GM19238 (cell line): ENCODE data around the gene TNF.
"Not testable (repeated sequence)": the region's sequence is repeated elsewhere in the genome, so short reads cannot be mapped to it uniquely, and the experiment has no call there.

Experiments used
- DNase-seq: peaks from one replicate; pipeline ENCODE4 v3.0.0; 2011; ENCODE audit warnings: low spot score; ENCODE audit not compliant: insufficient read length

Gene TNF

DNA sequence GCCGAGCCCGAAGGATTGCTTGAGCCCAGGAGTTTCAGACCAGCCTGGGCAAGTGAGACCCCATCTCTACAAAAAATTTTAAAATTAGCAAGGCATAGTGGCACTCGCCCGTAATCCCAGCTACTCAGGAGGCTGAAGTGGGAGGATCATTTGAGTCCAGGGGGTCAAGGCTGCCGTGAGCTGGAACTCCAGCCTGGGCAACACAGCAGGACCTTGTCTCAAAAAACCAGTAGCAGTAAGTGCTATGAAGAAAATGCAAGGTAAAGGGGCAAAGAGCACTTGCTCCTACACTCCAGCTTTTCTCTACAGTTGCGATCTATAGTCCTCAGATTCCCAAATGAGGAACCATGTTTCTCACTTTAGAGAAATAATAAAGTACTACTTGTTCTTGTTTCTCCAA is 31.7 kb upstream of the TNF start:
- no peak for DNase-seq

DNA sequence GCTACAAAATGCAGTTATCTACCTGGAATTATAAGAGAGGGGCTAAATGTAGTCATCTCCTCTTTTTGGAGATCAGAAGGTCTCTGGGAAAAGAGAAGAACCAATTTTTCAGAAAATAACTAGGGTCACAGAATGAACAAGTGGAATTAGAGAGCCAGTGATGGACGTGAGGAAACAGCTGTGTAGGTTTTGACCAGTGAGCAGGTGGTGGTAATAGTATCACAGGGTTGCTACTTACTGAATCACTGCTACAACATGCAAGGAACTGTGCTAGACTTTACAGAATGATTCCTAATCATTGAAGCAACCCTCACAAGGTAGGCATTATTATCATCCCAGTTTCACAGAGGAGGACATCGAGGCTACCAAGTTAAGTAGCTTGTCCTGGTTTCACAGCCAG is 30.7 kb upstream of the TNF start:
- DNase-seq: no peak

DNA sequence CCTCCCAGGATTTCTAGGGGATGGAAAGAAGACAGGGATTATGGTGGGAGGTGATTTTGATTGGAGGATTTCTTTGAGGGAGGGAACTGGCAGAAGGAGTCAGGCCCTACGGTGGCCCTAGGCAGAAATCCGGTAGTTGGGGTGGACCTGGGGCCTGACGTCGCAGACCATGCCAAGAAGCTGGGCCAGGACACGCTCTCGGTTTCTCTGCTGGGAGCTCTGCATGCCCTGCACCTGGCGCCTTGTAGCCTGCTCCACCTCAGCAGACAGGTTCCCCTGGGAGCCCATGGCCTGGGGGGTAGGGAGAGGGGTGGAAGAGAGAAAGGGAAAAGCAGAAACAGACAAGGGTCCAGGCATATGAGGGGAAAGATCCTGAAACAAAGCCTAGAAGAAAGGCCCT is 30.1 kb upstream of the TNF start:
- DNase-seq: no peak

DNA sequence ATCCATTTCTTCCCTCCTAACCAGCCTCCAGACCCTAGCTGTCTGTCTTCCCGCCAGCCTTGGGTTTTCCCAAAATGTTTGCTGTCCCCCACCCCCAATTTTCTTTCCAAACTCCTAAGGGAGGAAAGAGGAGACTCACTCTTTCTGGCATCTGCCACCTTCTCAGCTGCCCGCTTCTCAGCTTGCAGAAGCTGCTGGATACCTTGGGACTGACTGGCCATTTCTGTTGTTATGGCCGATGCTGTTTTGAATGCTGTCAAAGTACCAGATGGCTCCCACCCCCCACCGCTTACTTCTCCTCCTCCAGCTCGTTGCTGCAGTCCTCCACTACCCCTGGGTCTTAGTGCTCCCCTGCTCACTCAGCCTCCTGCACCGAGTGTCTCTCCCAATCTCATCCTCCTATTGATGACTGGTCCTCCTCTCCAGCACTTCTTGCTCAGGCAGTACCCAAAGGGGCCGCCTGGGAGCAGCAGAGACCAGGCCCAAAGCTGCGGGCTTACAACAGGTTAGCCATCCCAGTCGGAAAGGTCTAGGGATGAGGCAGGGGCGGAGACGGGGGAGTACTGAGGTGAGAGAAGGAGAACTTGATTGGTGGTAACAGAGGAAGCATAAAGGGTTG is 28.9 kb upstream of the TNF start, which contains the start of gene ATP6V1G2:
Gene ATP6V1G2 (minus strand): TSS at position 270 of the 619 bp plus-strand sequence. CDS start 49 bp downstream, at position 221.
- DNase-seq: no peak

DNA sequence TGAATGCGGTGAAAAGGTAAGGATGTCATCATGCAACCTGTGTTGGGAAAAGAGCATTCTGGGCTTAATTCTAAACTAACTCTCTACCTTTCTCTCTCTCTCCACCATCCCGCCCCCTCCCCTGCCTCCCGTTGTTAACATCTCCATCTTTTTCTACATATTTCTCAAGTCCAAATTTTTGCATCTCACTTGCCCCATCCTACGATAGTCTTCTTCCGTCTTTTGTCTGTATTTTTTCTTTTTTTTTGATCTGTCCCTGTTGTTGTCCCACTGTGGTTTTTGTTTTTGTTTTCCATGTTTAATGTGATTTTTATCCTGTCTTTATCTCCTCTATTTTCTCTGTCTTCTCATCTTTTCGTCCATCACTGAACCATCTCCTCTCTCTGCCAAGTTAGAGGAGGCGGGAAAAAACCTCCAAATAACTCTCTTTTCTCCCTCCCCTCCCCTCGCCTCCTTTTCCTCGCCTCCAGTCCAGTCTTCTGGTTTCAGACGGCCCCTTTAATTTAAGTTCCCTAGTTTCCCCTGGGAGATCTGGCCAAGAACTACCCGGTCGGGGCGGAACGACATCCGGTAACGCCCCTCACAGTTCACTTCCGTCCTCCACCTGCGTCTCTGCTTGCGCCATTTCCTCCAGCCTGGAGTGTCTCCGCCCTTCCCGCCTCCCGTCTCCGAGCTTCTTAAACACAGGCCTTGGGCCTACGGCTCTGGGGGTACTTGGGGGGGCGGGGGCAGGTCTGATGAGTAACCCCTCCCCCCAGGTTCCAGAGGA is 28.2 kb upstream of the TNF start, which contains the start of gene NFKBIL1:
Gene NFKBIL1 (plus strand): TSS at position 651 of the 769 bp plus-strand sequence. CDS start 87 bp downstream, at position 738.
- peak; percentile 71 for DNase-seq

DNA sequence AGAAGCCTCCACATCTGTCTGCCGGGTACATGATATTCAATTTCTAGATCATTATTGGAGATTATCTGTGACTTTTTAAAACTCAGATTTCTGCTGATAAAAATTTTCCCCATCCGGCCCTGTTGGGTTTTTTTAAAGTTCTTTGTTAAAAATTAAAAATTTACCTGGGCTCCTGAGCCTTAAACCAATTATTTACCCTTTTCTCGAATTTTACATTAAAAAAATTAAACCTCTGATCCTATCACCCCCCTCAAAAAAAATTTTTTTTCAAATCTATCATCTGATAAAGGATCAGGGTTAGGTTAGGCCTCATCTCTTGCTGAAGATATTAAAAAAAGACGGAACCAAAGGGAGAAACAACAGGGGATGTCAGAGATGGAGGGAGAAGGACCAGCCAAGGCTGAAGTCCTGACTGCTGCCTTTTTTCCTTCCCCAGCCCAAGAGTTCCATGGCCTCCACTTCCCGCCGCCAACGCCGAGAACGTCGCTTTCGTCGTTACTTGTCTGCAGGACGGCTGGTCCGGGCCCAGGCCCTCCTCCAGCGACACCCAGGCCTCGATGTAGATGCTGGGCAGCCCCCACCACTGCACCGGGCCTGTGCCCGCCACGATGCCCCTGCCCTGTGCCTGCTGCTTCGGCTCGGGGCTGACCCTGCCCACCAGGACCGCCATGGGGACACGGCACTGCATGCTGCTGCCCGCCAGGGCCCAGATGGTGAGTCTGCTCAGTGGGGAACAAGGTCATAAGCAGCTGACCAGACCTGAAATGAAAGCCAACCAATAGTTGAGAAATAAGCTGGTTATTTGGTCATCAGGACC is 27.4 kb upstream of the TNF start:
- DNase-seq: no peak

DNA sequence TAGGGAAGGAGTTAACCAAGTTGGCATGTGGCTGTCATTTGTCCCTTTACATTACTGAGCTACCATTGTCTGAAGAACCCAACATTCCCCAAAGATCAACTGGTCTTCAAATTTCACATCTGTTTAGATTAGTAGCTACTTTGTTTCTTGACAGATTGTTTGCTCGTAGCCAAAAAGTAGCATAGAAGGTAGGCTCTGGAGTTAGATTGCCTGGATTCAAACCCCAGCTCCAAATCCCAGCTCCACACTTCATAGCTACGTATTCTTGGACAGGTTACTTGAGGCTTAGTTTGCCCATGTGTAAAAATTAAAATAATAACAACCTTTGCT is 26.9 kb upstream of the TNF start:
- DNase-seq: no peak

DNA sequence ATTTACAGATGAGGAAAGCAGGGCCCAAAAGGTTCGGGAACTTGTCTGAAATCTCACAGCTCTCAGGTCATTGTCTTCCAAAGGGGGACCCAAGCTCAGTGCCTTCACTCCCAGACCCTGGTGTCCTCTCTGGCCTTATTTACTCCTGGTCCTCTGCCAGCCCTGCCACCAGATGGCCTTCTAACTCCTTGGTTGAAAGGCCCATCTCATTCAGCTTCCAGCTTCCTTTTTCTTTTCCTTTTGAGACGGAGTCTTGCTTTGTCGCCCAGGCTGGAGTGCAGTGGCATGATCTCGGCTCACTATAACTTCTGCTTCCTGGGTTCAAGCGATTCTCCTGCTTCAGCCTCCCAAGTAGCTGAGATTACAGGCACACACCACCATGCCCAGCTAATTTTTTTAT is 24.0 kb upstream of the TNF start:
- not testable (repeated sequence) for DNase-seq

DNA sequence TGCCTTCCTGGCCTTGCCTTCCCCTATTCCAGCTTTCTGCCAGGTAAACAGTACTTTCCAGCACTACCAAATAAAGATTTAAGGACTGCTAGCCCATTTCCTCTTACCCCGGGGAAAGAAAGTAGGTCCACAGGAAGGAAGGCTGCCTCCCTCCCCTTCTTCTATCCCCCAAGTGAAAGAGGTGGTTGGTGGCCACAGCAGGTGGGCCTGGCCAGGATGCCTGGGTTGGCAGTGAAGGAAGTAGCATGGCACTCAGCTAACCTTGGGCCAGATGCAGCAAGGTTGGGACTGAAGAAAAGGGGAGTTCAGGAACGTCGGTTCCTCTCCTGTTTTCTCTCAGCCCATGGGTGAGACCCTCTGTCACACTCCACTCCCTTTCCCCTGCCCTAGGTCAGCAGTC is 19.1 kb upstream of the TNF start:
- DNase-seq: no peak

DNA sequence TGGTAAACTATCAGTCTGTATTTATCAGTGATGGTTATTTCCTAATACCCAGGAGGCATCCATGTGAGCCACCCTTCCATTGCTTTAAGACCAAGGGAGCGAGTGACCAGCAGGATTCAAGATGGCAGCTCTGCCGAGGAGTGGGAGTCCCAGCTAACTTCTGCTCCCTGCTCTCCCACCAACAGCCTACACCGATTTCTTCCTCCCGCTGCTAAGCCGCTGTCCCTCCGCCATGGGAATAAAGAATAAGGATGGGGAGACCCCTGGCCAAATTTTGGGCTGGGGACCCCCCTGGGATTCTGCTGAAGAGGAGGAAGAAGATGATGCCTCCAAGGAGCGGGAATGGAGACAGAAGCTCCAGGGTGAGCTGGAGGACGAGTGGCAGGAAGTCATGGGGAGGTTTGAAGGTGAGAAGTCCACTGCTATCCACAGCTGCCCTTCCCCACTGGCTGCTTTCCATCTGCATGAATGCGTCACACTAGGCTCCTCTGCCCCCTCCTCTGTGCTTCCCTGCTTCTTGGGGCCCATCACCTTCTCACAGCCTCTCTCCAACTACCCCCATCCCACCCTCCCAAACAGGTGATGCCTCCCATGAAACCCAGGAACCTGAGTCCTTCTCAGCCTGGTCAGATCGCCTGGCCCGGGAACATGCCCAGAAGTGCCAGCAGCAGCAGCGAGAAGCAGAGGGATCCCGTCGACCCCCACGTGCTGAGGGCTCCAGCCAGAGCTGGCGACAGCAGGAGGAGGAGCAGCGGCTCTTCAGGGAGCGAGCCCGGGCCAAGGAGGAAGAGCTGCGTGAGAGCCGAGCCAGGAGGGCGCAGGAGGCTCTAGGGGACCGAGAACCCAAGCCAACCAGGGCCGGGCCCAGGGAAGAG is 17.7 kb upstream of the TNF start:
- DNase-seq: no peak

DNA sequence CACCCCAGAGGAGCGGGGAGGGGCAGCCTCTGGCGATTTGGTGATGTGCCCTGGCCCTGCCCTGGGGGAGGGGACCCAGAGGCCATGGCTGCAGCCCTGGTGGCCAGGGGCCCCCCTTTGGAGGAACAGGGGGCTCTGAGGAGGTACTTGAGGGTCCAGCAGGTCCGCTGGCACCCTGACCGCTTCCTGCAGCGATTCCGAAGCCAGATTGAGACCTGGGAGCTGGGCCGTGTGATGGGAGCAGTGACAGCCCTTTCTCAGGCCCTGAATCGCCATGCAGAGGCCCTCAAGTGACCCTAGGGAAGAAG is 17.1 kb upstream of the TNF start:
- no peak for DNase-seq

DNA sequence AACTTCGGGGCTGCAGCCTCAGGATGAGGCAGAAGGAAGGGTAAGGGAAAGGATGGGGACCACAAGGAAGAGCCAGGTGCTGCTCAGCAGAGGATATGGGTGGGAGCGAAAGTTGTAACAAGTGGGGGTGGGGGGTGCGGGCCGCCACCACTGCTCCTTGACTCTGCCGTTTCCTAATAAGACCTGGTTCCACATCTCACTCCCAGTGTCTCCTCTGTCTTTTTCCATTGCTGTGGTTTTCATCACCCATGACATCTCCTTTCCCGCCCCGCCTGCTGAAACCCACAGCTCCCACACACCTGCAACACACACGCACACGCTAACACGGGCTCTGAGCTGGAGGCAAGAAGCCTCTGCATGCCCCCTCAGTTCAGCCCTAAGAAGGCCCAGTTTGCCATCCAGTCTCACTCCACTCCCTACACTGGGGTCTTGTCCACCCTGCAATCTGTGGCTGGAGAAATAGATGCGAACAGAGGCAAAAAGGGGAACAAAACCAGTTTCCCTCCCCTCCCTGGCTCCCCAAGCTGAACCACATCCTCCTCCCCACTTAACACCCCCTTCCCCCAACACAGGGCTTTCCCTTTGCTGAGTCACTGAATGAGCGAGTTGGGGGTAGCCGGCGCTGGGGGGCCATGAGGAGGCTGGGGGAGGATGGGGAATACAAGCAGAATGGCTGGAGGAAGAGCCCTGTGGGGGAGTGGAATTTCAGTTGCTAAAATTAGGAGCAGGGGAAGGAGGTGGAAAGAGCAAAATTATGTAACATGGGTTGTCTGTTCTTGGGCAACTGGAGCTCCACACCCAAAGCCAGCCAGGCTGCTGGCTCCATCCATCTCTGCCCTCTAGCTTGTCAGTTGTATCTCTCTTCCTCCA is 16.5 kb upstream of the TNF start:
- peak; percentile 58 for DNase-seq

DNA sequence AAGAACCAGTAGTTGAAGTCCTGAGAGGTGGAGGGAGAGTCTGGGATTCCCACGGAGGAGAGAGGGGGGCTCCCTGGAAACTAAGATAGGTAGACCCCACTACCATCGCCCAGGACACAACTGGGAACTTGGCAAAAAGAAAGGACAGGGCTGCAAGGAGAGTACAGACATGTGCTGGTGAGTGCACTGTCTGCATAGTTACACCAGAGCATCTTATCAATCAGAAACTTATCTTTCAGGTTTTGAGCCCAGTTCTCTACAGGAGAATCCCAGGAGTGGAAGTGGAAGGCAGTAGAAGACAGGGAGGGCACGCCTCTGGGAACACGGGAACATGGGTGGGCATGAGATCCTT is 15.8 kb upstream of the TNF start:
- no peak for DNase-seq

DNA sequence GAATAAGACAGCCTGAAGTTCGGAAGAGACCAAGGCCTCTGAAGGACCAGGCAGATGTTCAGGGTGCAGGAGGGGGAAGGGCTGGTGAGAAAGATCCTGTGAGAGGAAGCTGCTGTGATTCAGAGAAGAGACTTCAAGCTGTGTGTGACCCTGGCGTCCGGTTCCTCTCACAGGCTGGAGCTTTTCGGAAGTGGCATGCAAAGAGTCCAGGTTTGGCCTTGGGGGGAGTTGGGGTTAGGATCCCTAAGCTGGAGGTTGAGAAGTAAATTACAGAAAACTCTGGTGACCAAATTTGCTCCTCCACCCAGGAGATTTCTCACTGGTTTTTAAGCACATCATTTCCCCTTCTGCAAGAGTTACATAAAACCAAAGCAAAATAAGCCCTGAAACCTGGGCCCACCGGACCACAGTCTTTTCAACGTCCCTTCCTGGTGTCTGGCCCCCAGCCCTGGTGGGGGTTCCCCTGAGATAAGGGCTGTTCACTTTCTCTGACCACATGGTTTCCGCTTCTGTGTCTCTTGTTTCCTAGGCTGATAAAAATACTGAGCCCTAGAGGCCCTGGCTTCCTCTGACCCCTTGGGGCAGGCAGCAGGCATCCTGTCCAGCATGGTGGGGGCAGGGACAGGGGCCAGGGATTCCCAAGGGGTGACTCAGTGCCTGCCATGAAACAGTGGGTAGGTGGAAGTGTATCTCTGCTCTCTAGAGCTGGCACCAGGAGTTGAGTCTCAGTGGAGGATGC is 15.2 kb upstream of the TNF start:
- peak; percentile 55 for DNase-seq

DNA sequence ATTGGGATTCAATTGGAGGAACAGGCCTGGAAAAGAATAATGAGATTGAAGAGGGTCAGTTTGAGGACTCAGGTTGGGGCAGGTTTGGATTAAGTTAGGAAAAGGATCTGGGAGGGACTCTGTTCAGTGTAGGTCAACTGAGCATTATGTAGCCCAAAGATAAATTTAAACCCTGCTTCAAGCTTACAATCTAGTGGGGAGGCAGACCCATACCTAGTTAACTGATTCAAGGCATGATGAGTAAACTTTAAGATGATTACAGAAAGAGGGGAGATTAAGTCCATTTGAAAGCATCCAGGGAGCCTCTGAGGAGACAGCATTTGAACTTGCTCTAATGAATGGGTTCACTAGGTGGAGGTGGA is 14.7 kb upstream of the TNF start:
- no peak for DNase-seq

DNA sequence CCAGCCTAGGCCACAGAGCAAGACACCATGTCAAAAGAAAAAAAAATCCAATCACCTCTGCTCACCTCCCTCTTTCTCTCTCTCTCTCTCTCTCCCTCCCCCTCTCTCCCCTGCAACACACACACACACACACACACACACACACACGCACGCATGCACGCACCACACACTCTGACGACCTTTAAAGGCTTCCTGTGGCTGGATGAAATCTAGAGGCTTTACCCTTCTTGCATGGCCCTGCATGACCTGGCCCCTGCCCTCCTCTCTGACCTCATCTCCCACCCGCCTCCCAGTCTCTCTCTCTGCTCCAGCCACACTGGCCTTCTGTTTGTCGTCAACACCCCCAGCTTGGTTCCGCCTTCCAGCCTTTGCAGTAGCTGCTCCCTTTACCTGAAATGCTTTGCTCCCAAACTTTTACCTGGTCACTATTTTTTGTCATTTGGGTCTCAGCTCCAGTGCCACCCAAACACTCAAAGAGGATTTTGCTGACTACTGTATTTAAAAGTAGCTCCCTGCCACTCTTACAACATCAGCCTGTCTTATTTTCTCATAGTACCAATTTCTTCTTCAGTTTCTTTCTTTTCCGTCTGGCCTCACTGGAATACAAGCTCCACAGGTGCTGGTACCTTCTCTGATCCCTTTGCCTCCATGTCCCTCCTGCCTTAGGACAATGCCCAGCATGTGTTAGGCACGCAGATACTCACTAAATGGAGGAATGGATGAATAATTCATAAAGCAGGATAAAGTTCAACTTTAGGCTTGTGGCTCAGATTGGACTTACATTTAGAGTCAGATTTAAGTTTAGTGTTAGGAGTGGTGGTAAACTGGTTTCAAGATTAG is 7.6 kb upstream of the TNF start:
- no peak for DNase-seq

DNA sequence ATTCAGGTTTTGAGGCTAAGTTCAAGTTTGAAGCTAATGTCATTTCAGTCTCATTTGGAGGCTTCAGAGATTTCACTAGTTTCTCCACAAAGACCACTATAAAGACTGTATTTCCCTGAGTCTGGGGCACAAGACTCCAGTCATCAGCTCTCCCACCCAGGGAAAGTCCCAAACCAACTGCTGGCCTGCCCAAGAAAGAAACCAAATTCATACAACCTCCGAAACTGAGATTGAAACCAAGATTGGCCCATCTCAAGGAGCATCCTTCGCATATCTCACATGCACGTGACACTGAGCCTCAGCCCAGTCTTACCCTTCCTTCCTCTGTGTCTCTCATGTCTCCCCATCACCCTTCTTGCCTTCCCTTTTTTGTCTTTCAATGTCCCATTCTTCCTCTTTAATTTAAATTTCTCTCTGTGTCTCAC is 6.8 kb upstream of the TNF start:
- DNase-seq: peak; percentile 71

DNA sequence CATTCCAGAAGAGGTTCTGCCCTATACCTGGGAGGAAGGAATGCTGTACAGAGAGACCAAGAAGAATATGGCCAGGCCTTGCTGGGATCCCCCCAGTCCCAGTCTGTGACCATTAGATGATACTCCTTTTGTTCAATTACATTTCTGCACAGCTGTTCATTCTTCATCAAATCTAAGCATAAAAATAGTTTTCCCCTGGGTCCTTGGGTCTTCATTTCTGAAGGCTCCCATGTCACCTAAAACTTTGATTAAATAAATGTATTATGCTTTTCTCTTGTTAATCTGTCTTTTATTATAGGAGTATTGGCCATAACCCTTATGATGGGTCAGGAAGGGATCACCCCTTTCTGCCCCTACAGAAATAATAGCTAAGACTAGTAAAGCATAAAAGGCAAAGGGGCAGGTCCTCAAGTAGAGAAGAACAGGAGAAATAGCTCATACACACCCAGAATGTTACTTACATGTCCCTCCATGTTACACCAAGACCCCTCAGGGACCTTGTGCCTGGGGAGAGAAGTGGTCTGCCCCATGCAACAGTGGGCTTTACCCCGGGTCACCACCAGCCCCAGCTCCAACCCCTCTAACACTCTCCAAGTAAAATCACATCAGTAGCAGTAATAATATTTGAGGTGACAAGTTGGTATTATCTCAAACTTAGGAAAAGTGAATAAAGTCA is 5.4 kb upstream of the TNF start:
- DNase-seq: no peak
